SK-N-SH (cell line): Measurements from ENCODE around the gene NUAK1. TPM values are rescaled to one million over a fixed set of nuclear protein-coding genes. Genes with fewer than 3 reads are reported as not detected.

Experiments used
- CTCF ChIA-PET: fragments of 300-600, 350-600 bp; formaldehyde crosslinking; extraction: SDS; loops from one replicate; lab custom pipeline; 2021; lab: Yijun Ruan, JAX
- POLR2A ChIA-PET: fragments of 350-600 bp; sonication (Branson Sonifier 250); formaldehyde crosslinking; extraction: SDS; loops from one replicate; lab custom pipeline; 2020; ENCODE audit warnings: antibody characterized with exemption, inconsistent platforms; lab: Yijun Ruan, JAX
- DNase-seq: peaks from one replicate; pipeline ENCODE4 v3.0.0; 2012
- H2AFZ ChIP-seq: fragments of 200-600 bp; sonication (generic); 2 replicates; pipeline ENCODE4 v1.8.1; 2016; ENCODE audit warnings: antibody characterized with exemption, mild to moderate bottlenecking, low read depth
- H3F3A ChIP-seq: fragments of 200-600 bp; sonication (generic); replicated peaks from 2 replicates; pipeline ENCODE3; 2016; ENCODE audit warnings: antibody characterized with exemption, mild to moderate bottlenecking; ENCODE audit not compliant: insufficient read depth
- H3K27ac ChIP-seq, 2 experiments: fragments of 200-500 bp in 1 of 2; fragments of 200-600 bp in 1 of 2; sonication (Bioruptor generic) in 1 of 2; sonication (generic), shearing (Covaris generic) in 1 of 2; 2 replicates each; pipeline versions ENCODE4 v1.5.1 to v1.6.1; 2014 to 2016; ENCODE audit warnings: low read depth in 2 of 2, inconsistent platforms in 1 of 2, low read length in 1 of 2, mild to moderate bottlenecking in 1 of 2, mixed read lengths in 1 of 2
- H3K27me3 ChIP-seq: fragments of 200-600 bp; sonication (generic), shearing (Covaris generic); 2 replicates; pipeline ENCODE4 v1.6.1; 2016; ENCODE audit warnings: mixed run types; ENCODE audit not compliant: insufficient read depth
- H3K36me3 ChIP-seq, 2 experiments: fragments of 200-500 bp in 1 of 2; fragments of 200-600 bp in 1 of 2; sonication (Bioruptor generic) in 1 of 2; sonication (generic) in 1 of 2; replicated peaks in 1 of 2; 2 replicates each; pipeline versions ENCODE3 to v1.5.1; 2014 to 2016; ENCODE audit warnings: low read length in 1 of 2, mild to moderate bottlenecking in 1 of 2; ENCODE audit not compliant: insufficient read depth in 2 of 2, control insufficient read depth in 1 of 2
- H3K4me1 ChIP-seq, 2 experiments: fragments of 200-500 bp in 1 of 2; fragments of 200-600 bp in 1 of 2; sonication (Bioruptor generic) in 1 of 2; sonication (generic), shearing (Covaris generic) in 1 of 2; 2 replicates each; pipeline versions ENCODE4 v1.5.1 to v1.6.1; 2014 to 2016; ENCODE audit warnings: low read depth in 1 of 2, low read length in 1 of 2, mixed run types in 1 of 2; ENCODE audit not compliant: insufficient read depth in 2 of 2, control insufficient read depth in 1 of 2
- H3K4me2 ChIP-seq: fragments of 200-600 bp; sonication (generic), shearing (Covaris generic); 2 replicates; pipeline ENCODE4 v1.6.1; 2017; ENCODE audit warnings: mixed run types
- H3K4me3 ChIP-seq, 2 experiments: fragments of 200-500 bp in 1 of 2; fragments of 200-600 bp in 1 of 2; sonication (Bioruptor generic) in 1 of 2; sonication (generic), shearing (Covaris generic) in 1 of 2; 2 replicates each; pipeline versions ENCODE4 v1.5.1 to v1.8.1; 2014 to 2016; ENCODE audit warnings: low read depth in 2 of 2, inconsistent platforms in 1 of 2, low read length in 1 of 2, mild to moderate bottlenecking in 1 of 2, mixed read lengths in 1 of 2, moderate library complexity in 1 of 2
- H3K79me2 ChIP-seq: fragments of 200-600 bp; sonication (generic); 2 replicates; pipeline ENCODE4 v1.8.1; 2017; ENCODE audit warnings: mild to moderate bottlenecking; ENCODE audit not compliant: insufficient read depth
- H3K9ac ChIP-seq: fragments of 200-600 bp; sonication (generic); 2 replicates; pipeline ENCODE4 v1.6.1; 2017; ENCODE audit warnings: mixed run types
- H3K9me2 ChIP-seq: fragments of 200-600 bp; sonication (generic); 2 replicates; pipeline ENCODE4 v1.6.1; 2017; ENCODE audit warnings: mixed run types
- H3K9me3 ChIP-seq: fragments of 200-600 bp; sonication (generic); 2 replicates; pipeline ENCODE4 v1.6.1; 2017; ENCODE audit warnings: mixed run types, mild to moderate bottlenecking, moderate library complexity
- H4K20me1 ChIP-seq: fragments of 200-600 bp; sonication (generic); 2 replicates; pipeline ENCODE4 v1.6.1; 2017; ENCODE audit warnings: mild to moderate bottlenecking, mixed run types; ENCODE audit not compliant: insufficient read depth
- CTCF ChIP-seq: fragments of 200-600 bp; sonication (generic); IDR thresholded peaks from 2 replicates; pipeline ENCODE4 v1.6.1; 2017; ENCODE audit warnings: antibody characterized with exemption, mild to moderate bottlenecking, moderate library complexity
- FOXM1 ChIP-seq: IDR thresholded peaks from 2 replicates; pipeline ENCODE4 v1.4.0; 2012; ENCODE audit warnings: low read depth, mild to moderate bottlenecking
- GATA2 ChIP-seq: sonication (generic); formaldehyde crosslinking; IDR thresholded peaks from 2 replicates; pipeline ENCODE4 v1.5.0; 2020; ENCODE audit warnings: mild to moderate bottlenecking, missing genetic modification reagents
- JUND ChIP-seq: IDR thresholded peaks from 2 replicates; pipeline ENCODE4 v1.4.0; 2012
- MXI1 ChIP-seq: IDR thresholded peaks from 2 replicates; pipeline ENCODE4 v1.6.1; 2012; ENCODE audit warnings: mild to moderate bottlenecking, low read depth, low read length, improper control_type of control experiment
- NRF1 ChIP-seq: IDR thresholded peaks from 2 replicates; pipeline ENCODE4 v1.6.1; 2012; ENCODE audit warnings: low read depth, mild to moderate bottlenecking, low read length
- RAD21 ChIP-seq: IDR thresholded peaks from 2 replicates; pipeline ENCODE4 v1.6.1; 2012; ENCODE audit warnings: mild to moderate bottlenecking, low read length
- RCOR1 ChIP-seq: fragments of 150-350 bp; IDR thresholded peaks from 2 replicates; pipeline ENCODE4 v1.6.1; 2017; ENCODE audit warnings: antibody characterized with exemption, low read length
- REST ChIP-seq: IDR thresholded peaks from 2 replicates; pipeline ENCODE4 v1.6.1; 2012; ENCODE audit warnings: mild to moderate bottlenecking, low read depth, low read length, moderate library complexity
- RFX5 ChIP-seq: IDR thresholded peaks from 2 replicates; pipeline ENCODE4 v1.6.1; 2012; ENCODE audit warnings: mild to moderate bottlenecking, improper control_type of control experiment, low read length
- SMC3 ChIP-seq: IDR thresholded peaks from 2 replicates; pipeline ENCODE4 v1.6.1; 2012; ENCODE audit warnings: low read depth, low read length, improper control_type of control experiment
- TAF1 ChIP-seq: IDR thresholded peaks from 2 replicates; pipeline ENCODE4 v1.6.1; 2012; ENCODE audit warnings: low read depth, mild to moderate bottlenecking, low read length, moderate library complexity, borderline replicate concordance
- TEAD4 ChIP-seq: IDR thresholded peaks from 2 replicates; pipeline ENCODE4 v1.4.0; 2012; ENCODE audit warnings: mild to moderate bottlenecking, borderline replicate concordance; ENCODE audit not compliant: insufficient read depth
- YY1 ChIP-seq: IDR thresholded peaks from 2 replicates; pipeline ENCODE4 v1.4.0; 2012; ENCODE audit warnings: low read depth, mild to moderate bottlenecking
- WGBS: methylation state at CpG from one replicate; pipeline ENCODE4 v1.1.6; 2017; ENCODE audit warnings: low lambda C conversion rate; 5-methylcytosine and 5-hydroxymethylcytosine counted together
- polyA plus RNA-seq, 3 experiments: library from polyadenylated mRNA; depleted of rRNA; stranded (reverse); fragments of >200 nt; gene quantifications; 2 replicates each; pipeline ENCODE4 v1.2.3, GENCODE V29; 2012

Gene NUAK1
- polyA plus RNA-seq, 1 of the 3 experiments (the other 2 are of a cell fraction): 8.1 TPM

- TF ChIP-seq FOXM1 (no peak), NRF1 (no peak), RFX5 (no peak), CTCF (no peak), YY1 (no peak), RAD21 (no peak)
- TF ChIP-seq, all 33 proteins: peak for 0
Measured at GRCh38 chr12:106089935-106090334, 48.8 kb downstream of the NUAK1 start (continued).

GRCh38 chr12:106088811-106089485 lies 49.8 kb downstream of the NUAK1 start:
- Histone ChIP-seq H3K9ac (no peak overlapping the region), H3K79me2 (peaks cover 80% of the 10 kb centered on the region), H3K36me3 (peaks cover 3 to 12% of the 10 kb centered on the region in 2 experiments), H3K4me1 (peaks cover 3 to 32% of the 10 kb centered on the region in 2 experiments; a peak in 3 of 4 replicates), H3K4me2 (no peak overlapping the region), H4K20me1 (no peaks in the 10 kb centered on the region; the same call in 1 of the 2 replicates), H3K9me2 (no peaks in the 10 kb centered on the region), H3K27ac (peak overlapping the region in 1 of 2 experiments; percentile 91; a peak in 1 of 4 replicates), H3F3A (peaks cover 51% of the 10 kb centered on the region), H3K27me3 (no peaks in the 10 kb centered on the region), H3K9me3 (no peaks in the 10 kb centered on the region), H3K4me3 (no peak overlapping the region), H2AFZ (no peak overlapping the region)
- no peak for DNase-seq
- TF ChIP-seq GATA2 (CRISPR knock-in tag) (no peak), MXI1 (no peak)
- WGBS: 91% methylated on average over 9 of the region's 9 CpGs
- ChIA-PET POLR2A (no interaction called here), CTCF (no interaction called here)

- no peak overlapping the region for H3K9ac ChIP-seq
- H3K36me3 ChIP-seq: peaks cover 7 to 13% of the 10 kb centered on the region in 2 experiments
- no peak for TF ChIP-seq REST
- no peak for TF ChIP-seq TAF1
- no peak for TF ChIP-seq TEAD4
- no peak for TF ChIP-seq RCOR1
- TF ChIP-seq SMC3: no peak
- no peak for TF ChIP-seq JUND
- H3K4me1 ChIP-seq: peaks cover 3 to 32% of the 10 kb centered on the region in 2 experiments; a peak in 3 of 4 replicates
- H3K27me3 ChIP-seq: no peaks in the 10 kb centered on the region
- no peaks in the 10 kb centered on the region for H3K9me3 ChIP-seq
- no peaks in the 10 kb centered on the region for H3K9me2 ChIP-seq
- no peak for DNase-seq
- no peak overlapping the region for H3K4me3 ChIP-seq
- ChIA-PET POLR2A (no interaction called here), CTCF (no interaction called here)
- no peaks in the 10 kb centered on the region; the same call in 1 of the 2 replicates for H4K20me1 ChIP-seq
- H3K4me2 ChIP-seq: no peak overlapping the region
- no peak overlapping the region for H3K27ac ChIP-seq
- H3F3A ChIP-seq: peaks cover 51% of the 10 kb centered on the region
- peaks cover 78% of the 10 kb centered on the region for H3K79me2 ChIP-seq
- H2AFZ ChIP-seq: no peak overlapping the region
- 81% methylated on average over 4 of the region's 4 CpGs for WGBS
Measured at GRCh38 chr12:106088246-106088808, 50.4 kb downstream of the NUAK1 start.
